GM21786 (cell line): Measurements from ENCODE around the gene TMEM248.
"Not testable (repeated sequence)": the region's sequence is repeated elsewhere in the genome, so short reads cannot be mapped to it uniquely, and the experiment has no call there.

Source experiments
- ATAC-seq: cut with Tn5 transposase; IDR thresholded peaks from one replicate; pipeline ENCODE4 v1.9.1; 2021; ENCODE audit not compliant: unreplicated experiment

The TMEM248 gene

DNA sequence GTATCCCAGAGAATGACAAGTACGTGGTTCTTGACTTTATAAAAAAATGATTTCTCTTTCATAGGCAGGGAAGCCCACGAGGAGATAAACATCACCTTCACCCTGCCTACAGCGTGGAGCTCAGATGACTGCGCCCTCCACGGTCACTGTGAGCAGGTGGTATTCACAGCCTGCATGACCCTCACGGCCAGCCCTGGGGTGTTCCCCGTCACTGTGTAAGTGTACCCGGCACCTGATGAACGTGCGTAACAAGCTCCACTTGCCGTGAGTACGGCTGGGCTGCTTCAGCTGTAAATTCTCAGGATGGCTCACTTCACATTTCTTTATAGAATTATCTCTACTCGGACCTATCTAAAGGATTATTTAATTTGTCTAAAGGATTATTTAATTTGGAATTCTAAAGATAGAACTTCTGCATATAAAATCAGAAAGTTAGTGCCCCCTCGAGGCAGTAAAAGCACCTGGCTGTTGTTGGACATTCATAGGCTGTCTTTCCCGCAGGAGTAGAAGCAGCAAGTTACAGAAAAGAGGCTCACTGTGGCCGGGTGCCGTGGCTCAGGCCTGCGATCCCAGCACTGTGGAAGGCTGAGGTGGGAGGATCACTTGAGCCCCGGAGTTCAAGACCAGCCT, 27.6 kb downstream of the TMEM248 start:
- ATAC-seq: no peak

DNA sequence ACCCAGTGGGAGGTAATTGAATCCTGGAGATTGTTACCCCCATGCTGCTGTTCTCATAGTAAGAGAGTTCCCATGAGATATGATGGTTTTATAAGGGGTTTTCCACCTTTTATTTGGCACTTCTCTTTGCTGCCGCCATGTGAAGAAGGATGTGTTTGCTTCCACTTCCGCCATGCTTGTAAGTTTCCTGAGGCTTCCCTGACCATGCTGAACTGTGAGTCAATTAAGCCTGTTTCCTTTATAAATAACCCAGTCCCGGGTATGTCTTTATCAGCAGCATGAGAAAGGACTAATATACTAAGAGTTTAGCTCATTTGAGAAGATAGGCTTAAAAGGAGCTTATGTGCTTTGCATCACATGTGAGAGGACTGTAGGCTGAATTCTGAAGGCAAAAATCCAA, 29.3 kb downstream of the TMEM248 start:
- ATAC-seq: no peak

DNA sequence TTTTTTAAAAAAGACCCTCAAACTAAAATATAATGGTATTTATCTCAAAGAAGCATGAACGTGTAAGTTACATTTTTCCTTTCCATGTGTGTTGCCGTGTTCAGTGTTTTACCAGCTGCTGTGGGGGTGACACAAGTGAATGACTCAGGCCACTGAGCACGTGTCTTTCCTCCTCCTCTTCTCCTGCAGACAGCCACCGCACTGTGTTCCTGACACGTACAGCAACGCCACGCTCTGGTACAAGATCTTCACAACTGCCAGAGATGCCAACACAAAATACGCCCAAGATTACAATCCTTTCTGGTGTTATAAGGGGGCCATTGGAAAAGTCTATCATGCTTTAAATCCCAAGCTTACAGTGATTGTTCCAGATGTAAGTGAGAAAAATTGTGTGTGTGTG, 29.7 kb downstream of the TMEM248 start:
- no peak for ATAC-seq

DNA sequence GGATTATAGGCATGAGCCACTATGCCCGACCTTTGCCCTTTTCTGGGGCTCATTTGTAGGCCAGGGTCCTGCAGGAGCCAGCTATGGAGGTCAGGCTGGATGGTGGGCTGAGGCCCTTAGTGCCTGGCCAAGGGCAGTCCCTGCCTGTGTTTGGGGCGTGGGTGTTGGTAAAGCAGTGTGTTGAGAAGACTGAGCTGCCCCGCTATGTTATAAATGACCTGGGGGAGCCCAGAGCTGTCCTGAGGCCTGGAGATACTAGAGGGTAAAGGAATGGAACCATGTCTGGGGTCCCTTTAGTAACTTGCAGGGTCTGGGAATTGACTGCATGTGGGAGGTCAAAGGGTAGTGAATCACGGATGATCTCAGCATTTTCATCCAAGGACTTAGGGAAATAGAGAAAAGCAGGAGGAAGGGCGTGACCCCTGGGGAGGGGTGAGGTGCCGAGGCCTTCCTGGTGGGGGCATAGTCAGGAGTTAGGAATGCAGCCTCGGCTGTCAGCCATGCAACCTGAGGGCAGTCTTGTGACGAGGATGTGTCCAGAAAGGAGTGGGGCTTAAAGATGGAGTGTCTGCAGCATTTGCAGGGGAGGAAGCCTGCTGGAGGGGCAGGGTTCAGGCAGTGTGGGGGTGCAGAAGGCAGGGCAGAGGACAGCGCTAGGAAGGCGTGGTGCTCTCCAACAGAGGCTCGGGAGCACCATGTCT, 31.5 kb downstream of the TMEM248 start:
- no peak for ATAC-seq

DNA sequence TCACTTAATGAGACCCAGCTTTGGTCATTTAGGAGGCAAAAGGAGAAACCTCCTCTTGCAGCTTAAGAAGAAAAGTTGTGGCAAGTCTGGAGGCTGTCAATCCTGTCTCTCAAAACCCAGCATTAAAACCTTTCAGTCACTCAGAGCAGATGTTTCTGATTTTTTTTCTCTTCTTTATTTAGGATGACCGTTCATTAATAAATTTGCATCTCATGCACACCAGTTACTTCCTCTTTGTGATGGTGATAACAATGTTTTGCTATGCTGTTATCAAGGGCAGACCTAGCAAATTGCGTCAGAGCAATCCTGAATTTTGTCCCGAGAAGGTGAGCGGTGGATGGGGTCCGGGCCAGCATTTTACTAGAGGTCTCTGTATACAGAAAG, 32.0 kb downstream of the TMEM248 start:
- no peak for ATAC-seq

DNA sequence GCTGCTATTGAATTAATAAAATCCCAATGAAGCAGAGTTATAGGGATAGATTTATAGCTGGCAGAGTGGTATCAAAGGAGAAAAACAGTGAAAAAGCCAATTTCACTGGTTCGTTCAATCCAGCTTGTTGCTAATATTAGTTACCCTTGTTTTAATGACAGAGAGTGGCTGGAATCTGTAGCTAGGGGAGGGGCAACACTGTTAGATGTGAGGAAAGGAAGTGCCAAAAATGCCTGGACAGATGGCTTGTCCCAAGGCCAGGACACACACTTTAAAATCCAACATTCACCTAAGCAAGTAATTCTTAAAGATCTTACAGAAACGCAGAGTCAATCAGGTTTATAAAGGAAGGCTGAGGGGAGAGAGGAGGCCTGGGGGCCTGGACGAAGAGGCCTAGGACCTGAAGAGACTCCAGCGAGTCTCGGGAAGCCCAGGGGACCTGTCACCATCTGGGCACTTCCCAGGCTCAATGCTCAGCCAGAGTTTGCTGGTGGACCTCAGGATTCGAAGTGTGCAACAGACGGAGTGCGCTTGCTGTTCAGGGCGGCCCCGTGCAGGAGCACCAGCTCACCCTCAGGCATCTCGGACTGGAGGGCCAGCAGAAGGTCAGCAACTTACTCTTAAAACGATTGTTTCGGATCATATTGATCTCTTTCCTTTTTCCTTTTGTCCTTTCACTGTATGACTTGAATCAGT, 36.7 kb downstream of the TMEM248 start:
- no peak for ATAC-seq

DNA sequence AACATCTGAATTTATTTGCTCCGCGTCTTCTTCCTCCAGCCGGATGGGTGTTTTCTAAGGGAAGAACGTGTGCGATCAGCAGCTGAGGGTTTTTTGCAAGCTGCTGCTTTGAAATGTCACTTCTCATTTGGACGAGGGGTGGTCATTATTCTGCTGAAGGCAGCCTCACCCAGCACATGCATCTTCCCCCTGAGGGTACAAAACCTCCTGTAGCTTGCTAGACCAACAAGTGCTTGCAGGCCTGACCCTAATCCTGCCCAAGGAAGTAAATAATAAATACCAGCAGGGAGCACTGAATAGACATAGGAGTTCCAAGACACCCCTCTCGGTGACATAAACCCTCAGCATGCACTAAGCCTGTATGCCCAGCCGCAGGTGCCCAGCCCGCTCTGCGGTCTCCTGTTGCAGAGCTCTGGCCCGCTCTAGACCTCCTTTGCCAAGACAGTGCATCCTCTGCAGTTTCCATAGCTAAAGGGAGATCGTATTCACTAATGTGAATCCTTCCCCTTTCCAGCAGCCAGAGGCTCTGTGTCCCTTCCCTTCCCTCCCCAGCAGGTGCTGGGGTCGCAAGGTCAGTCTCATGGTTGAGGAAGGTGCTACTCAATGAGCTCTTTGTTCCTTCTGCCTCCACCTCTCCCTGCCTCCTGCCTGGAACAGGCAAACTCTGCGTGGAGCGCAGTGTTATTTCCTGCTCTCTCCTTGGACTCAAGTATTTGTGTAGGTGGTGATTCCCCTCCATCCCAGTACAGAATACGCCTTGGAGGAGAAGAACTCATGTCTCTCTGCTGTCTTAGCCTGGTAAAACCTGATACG, 37.7 kb downstream of the TMEM248 start:
- no peak for ATAC-seq

DNA sequence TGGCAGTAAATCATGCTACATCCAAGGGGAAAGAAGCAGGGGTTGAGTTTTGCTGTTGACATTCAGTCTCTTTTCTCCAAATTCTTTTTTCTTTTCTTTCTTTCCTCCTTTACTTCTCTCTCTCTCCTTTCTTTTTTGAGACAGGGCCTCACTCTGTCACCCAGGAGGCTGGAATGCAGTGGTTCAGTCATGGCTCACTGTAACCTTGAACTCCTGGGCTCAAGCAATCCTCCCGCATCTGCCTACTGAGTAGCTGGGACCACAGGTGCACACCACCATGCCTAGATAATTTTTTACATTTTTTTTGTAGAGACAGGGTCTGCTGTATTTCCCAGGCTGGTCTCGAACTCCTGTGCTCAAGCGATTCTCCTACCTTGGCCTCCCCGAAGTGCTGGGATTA, 39.2 kb downstream of the TMEM248 start:
- no peak for ATAC-seq

DNA sequence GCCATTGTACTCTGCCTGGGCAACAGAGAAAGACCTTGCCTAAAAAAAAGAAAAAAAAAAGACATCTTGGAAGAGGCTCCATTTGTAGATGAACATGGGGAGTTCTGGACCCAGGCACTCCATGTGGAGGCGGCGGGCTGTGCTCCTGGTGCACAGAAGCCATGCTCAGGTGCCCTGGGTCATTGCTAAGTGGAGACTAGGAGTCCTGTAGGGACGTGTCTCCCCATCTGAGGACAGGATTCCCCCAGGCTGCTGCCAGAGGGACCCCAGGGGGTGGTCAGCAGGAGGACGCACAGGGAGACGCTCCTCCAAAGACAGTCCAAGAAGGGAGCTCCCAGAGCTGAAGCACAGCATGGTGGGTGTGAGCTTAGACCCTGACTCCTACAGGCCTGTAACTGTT, 40.1 kb downstream of the TMEM248 start:
- no peak for ATAC-seq

DNA sequence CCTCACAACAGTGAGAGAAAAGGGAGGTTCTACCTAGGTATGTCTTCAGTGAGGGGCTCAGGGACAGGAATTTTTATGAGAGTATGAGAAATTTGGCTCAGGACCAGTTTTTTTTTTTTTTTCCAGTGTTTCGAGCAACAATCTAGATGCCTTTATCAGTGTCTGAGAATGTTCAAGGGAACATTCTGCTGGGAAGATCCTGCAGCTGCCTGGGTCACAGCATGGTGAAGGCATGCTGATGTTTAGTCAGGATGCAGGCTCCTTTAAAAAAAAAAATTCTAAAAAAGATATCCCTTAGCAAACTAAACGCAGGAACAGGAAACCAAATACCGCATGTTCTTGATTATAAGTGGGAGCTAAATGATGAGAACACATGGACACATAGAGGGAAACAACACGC, 43.4 kb downstream of the TMEM248 start:
- no peak for ATAC-seq

DNA sequence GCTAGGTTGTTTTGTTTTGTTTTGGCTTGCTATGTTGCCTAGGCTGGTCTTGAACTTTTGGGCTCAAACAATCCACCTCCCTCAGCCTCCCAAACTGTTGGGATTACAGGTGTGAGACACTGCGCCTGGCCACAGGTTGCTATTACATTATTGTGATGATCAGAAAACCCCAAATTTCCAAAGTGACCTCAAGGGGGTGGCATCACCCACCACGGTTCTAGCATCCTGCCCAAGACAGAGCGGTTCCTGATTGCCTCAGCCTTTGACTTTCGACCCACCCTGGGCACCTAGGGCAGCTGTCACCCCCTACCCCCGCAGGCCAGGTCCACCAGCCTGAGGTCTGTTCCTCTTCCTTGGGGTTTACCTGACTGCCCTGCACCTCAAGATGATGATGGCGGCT, 46.0 kb downstream of the TMEM248 start:
- ATAC-seq: no peak

DNA sequence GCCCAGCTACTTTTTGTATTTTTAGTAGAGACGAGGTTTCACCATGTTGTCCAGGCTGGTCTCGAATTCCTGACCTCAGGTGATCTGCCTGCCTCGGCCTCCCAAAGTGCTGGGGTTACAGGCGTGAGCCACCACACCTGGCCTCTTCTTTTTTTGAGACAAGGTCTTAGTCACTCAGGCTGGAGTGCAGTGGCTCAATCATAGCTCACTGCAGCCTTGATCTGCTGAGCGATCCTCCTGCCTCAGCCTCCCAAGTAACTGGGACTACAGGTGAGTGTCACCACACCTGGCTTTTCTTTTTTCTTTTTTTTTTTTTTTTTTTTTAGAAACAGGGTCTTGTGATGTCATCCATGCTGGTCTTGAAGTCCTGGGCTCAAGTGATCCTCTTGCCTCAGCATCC, 48.0 kb downstream of the TMEM248 start:
- ATAC-seq: not testable (repeated sequence)

DNA sequence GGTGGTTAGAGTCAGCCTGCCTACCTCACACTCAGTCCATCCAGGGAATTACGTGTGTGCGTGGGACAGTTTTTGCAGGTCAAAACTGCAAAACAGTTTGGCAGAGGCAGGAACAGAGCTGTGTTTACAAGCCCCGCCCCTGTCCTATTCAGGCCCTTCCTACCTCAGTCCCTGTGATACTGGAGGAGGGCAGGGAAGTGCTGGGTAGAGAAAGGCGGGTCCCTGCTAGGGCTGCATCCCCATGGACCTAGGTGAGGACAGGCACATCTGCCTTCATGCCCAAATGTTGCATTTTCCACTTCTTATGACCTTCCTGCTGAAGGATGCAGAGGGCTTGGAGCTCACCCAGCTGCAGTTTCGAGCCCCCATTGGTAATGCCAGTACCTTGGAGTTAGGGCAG, 49.3 kb downstream of the TMEM248 start:
- ATAC-seq: no peak

DNA sequence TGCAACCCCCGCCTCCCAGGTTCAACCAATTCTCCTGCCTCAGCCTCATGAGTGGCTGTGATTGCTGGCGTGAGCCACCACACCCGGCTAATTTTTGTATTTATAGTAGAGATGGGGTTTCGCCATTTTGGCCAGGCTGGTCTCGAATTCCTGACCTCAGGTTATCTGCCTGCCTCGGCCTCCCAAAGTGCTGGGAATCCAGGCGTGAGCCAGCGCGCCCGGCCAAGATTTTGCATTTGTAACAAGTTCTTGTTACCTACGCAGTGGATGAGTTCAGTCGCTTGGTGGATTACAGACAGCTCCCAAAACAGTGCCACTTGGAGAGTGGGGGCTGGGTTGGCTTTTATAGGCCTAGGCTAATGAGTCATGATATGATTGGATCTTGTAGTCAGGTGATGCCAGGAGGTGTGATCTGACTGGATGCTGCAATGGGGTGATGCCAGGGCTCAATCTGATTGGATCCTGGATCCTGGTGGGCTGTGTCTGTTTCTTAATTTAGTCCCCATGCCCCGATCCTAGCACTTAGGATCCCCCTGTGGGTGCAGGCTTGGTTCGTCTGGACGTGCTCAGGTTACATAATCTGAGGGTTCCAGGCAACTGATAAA, 54.1 kb downstream of the TMEM248 start:
- ATAC-seq: no peak

DNA sequence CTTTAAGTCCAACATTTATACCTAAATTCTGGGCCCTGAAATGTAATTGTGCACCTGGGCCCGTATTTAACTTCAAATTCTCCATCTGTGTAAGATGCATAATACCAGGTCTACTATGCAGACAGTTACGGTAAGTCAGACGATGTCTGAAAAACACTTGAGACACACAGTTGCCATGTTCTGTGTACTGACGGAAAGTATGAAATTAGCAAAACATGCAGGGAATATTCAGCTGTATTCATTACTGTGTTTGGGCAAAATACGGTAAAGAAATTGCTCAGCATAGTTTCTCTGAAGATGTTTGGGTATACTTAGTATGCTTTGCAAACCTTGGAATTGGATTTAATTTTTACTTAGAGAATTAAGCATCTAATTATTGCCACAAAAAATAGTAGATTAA, 57.3 kb downstream of the TMEM248 start:
- not testable (repeated sequence) for ATAC-seq

DNA sequence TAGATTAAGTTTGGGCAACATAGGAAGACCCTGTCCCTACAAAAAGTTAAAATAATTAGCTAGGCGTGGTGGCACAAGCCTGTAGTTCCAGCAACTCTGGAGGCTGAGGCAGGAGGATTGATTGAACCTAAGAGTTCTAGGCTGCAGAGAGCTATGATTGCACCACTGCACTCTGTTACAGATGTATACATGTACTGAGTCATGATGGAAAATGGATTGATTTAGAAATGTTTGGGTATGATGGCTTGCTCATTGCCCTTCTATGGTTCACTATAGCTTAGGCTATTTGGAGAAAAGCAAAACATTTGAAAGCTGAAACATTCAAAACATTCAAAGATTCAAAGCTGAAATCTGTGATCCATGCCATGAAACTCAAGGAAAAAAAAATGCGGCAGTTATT, 58.0 kb downstream of the TMEM248 start:
- not testable (repeated sequence) for ATAC-seq

DNA sequence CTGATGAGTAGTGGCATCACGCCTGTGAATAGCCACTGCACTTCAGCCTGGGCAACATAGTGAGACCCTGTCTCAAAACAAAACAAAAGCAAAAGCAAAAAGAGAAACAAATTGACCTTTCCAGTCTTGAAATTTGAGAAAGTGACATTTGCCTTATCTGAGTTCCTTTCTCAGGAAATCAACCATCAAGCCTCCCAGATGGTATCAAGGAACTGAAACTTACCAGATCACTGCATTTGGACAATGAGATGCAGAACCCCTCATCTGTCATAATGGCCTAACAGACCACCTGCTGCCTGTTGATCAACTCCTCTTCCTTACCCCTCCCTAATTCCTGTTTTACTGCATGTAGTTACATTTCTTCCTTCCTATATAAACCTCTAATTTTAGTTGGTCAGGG, 59.3 kb downstream of the TMEM248 start:
- ATAC-seq: not testable (repeated sequence)

DNA sequence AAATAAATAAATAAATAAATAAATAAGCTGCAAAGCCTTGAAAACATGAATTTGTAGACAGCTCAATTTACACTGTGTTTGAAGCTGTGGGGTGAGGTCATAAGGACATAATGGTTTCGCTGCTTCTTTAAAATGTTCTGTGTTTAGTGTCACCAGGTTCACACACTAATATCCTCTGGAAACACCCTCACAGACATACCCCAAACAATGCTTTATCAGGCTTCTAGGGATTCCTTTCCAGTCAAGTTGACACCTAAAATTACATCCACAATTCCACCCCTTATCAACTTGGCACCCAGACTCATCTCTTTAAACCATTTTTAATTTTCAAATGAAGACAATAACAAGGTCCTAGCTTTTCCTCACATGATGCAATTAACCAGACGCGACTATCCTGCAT, 68.5 kb downstream of the TMEM248 start:
- not testable (repeated sequence) for ATAC-seq

DNA sequence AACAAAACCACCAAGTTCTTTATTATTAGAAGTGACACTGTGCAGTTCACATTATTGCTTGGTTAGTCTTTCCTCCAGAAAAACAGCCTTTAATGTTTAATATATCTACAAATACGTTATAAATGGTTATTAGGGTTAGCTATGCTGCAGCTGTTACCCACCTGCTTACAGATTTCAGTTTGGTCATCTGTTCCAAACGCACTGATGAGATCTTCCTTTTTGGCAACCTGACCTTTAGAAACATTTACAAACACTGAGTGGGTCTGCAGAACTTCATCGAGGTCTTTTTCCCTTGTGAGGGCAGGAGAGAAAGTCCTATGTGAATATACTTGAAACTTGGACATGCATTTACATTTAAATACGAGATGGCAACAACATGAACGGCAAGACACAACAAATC, 73.0 kb downstream of the TMEM248 start:
- not testable (repeated sequence) for ATAC-seq

DNA sequence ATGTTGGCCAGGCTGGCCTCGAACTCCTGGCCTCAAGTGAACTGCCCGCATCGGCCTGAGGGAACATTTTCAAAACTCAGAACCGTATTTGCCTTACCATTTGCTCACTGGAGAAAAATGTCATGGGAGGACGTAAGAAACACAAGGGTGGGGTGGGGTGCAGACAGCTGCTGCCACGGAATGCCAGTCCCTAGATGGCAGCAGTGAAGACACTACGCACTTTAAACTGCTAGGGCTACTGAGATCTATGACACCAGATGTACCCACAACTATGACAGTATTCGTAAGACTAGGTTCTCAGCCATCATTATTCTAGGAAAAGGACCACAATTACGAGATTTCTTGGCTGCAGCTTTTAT, 73.6 kb downstream of the TMEM248 start:
- peak; percentile 32 for ATAC-seq
